ENCODE results near the gene TBC1D5.
"Not testable (repeated sequence)": the region's sequence is repeated elsewhere in the genome, so short reads cannot be mapped to it uniquely, and the experiment has no call there.

TBC1D5 gene

DNA sequence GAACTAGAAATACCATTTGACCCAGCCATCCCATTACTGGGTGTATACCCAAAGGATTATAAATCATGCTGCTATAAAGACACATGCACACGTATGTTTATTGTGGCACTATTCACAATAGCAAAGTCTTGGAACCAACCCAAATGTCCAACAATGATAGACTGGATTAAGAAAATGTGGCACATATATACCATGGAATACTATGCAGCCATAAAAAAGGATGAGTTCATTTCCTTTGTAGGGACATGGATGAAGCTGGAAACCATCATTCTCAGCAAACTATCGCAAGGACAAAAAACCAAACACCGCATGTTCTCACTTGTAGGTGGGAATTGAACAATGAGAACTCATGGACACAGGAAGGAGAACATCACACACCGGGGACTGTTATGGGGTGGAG lies 210.0 kb downstream of the TBC1D5 start:
- not testable (repeated sequence) for DNase-seq

DNA sequence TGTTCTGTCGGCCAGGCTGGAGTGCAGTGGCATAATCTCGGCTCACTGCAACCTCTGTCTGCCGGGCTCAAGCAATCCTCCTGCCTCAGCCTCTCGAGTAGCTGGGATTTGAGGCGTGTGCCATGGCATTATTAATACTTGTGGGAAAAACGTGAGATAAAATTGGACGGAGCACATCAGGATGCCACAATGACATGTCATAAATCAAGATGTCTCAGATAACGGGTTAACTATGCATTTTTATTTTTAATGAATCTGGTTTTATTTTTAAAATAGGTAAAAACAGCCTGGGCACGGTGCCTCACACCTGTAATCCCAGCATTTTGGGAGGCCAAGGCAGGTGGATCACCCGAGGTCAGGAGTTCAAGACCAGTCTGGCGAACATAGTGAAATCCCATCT lies 212.8 kb downstream of the TBC1D5 start:
- no peak for DNase-seq

DNA sequence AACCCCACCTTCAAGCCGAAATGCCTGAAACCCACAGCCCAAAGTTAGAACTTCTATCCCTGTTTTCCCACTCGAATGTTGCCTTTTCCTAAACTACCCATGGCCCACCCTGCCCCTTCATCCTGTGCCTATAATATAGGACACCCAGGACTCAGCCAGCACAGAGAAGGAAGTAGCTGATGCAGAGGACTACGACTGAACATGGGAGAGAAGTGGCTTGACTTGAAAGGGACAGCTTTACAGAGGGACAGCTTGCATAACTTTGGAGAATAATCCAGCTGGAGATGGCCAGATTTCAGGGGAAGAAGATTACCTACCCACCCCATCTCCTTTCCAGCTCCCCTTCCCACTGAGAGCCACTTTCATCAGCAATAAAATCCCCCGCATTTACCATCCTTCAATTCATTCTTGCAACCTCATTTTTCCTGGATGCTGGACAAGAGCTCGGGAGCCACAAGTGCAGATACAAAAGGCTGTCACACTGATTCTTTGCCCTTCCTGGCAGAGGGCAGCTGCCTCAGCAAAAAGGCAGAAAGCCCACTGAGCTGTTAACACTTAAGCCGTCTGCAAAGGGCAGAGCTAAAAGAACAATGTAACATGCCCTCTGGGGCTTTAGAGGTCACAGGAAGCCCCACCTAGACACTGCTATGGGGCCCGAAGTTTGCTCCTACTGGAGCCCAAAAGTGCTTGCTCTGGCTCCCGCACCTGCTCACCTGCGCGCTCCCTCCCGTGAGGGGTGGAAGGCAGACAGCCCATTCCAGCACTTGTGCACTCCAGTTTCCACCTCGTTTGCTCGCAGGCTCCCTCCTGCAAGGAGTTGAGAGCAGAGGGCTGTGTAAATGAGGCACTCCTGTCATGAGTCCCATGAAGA lies 224.0 kb downstream of the TBC1D5 start:
- DNase-seq: no peak

DNA sequence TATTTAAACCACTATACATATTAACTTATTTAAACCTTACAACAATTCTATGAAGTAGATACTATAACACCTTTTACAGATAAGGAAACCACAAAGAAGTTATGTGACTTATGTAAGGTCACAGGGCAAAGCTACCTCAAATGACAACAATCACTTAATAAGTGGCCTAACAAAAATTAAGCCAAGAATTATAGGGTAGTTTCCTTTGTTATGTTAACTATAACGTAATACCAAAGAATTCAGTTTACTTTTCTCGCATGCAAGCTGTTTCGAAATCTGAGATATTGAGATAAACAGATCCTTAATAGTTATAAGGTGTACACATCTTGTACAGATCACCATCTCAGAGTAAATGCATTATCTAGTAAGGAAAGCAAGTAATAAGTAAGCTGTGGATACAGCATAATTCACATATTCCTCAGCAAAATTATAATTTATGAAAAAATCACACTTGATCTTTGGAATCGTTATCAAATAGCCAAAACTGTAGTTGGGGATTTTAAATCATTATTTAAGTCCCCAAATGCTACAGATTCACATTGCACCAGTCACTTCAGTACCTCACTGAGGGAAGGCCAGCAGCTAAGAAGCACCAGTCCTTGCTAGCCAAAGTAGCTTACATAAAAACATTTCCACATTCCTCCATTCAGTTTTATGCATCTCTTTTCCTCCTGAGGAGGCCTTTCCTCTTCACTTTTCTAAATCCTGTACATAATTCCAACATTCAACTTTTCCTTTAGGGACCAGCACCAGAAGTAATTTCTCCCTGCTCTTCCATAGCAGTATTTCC lies 226.8 kb downstream of the TBC1D5 start:
- no peak for DNase-seq

DNA sequence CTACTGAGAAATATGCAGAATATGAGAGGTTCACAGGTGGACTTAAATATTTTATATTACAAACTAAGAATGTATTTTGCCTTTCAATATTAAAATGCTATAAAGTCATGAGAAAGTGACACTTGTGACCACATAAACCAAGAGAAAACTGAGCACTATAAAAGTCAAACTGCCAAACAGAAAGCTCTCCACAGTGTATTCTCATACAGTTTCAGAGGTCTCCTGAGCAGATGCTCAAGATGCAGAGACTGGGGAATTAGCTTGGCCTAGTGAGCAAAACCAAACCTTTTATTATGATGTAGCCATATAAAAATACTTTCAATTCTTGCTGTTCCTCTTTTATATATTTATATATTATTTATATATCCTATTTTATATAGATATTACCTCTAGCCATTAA lies 227.8 kb downstream of the TBC1D5 start:
- no peak for DNase-seq

DNA sequence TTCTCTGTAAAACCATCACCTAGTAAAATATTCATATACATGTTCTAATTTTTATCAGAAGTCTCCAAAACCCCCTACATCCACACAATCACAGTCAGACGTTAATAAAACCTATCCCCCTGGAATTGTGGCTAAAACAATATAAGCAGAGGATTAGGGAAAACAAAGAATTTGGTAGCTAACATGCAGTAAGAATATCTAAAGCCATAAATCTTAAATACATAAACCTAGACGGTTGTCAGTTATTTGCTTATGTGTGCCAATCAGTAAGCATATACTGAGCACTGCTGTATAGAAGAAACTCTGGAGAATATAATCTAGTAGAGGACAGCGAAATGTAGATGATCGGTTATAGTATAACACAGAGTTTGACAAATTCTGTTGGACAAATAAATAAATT lies 232.2 kb downstream of the TBC1D5 start:
- DNase-seq: no peak

DNA sequence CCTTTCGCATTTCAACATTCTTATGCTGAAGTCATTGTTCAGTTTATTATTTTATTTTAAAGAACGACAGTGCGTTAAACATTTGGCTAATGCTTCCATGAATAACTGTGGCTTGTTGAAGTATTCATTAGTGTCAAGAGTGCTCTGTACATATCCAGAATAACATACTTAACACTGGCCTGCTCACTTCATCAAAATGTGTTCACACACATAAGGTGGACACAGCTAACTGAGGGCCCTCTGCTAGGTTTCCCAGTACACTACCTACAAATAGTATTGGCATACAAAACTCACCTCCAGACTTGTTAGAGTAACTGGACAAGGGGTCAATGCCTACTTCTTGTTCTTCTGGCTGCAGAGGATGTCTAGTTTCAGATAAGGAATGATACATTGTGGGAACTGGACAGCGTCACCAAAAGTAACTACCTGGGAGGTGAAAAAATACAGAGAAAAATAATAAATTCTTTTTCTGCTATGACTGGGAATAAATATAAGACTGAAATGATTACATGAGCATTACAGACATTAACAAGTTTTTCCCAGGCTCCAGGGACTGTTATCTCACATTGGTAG lies 234.2 kb downstream of the TBC1D5 start:
- no peak for DNase-seq

DNA sequence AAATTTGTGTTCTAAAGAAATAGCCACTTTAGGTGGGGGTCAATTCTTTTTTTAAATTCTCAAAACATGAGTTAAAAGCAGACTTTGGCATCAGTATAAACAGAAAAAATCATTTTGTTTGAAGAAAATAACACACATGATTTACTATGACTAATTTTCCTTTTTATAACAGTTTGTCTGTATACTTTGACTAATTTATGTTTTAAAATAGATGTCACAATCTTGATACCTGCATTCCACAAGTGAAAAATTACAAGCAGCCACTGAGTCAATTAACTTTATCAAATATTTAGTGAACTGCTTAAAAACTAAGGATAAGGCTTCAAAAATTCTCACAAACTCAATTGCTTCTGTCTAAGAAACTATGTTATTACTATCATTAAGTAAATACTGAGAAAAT lies 235.0 kb downstream of the TBC1D5 start:
- no peak for DNase-seq

DNA sequence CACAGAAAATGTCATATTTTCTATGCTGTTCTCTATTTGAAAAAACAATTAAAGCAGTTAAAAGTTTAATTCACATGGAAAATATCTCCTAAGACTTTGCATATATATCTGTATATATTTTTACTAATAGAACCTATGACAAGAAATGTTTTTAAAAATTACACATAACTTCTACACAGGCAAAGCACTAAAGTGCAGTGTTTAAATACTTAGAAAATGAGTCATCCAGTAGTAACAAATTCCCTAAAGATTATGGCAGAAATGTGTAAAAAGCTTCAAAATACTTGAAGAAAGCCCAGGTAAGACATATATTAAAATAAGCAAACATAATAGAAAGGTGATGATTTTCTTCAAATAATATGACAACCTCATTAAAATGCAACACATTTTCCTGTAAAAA lies 236.6 kb downstream of the TBC1D5 start:
- no peak for DNase-seq

DNA sequence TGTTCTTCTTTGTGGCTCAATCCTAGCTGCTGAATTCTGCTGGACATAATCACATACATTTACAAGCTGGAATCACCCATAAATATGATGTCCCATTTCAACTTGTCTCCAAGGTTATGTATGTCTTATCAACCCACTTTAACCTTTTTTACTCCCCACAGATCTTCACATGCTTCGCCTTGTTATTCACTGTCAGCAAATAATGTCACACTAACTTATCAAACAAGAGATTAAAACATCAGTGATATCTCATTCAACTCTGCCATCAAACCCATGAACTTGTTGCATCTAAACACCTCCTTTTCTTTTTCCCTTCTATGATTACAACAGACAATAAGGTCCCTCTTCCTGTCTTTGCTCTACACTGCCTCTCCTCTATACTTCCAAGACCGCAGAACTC lies 240.7 kb downstream of the TBC1D5 start:
- no peak for DNase-seq

DNA sequence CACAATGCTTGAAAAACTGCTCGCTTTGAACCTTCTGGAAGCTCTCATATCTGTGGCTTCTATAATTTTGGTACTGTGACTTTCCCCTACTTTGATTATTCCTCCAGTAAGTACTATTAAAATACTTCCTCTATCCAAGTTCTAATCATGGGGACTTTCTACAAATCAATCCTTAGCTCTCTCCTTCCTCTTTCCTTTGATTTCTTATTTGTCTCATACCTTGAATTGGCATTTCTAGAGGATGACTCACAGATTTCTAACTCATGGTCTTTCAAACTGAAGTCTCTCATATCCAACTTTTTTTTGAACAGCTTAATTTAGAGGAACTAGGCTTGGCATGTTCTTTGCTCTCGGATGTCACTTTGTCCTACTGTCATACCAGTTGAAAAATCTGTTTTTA lies 241.8 kb downstream of the TBC1D5 start:
- no peak for DNase-seq

DNA sequence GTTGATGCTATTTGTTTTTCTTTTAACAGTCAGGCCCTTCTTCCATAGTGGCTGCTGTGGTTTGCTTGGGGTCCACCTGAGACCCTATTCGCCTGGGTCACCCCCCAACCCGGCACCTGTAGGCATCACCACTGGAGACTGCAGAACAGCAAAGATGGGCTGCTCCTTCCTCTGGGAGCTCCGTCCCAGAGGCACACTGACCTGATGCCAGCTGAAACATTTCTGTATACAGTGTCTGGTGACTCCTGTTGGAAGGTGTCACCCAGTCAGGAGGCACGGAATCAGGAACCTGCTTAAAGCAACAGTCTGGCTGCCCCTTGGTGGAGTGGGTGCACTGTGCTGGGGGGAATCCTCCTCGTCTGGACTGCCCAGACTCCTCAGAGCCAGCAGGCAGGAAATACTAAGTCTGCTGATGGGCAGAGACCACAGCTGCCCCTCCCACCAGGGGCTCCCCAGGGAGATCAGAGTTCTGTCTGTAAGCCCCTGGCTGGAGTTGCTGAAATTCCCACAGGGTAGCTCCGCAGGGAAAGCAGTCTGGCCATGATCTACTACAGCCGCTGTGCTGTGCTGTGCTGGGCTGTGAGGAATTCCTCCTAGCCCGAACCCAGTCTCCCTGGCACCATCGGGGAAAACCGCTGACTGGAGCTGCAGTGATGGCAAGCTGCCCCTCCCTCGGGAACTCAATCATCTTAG lies 248.2 kb downstream of the TBC1D5 start:
- no peak for DNase-seq

DNA sequence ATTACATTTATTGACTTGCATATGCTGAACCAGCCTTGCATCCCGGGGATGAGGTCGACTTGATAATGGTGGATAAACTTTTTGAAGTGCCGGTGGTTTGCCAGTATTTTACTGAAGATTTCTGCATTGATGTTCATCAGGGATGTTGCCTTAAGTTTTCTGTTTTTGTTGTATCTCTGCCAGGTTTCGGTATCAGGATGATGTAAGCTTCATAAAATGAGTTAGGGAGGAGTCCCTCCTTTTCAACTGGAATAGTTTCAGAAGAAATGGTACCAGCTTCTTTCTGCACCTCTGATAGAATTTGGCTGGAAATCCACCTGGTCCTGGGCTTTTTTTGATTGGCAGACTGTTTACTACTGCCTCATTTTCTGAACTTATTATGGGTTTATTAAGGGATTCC lies 250.8 kb downstream of the TBC1D5 start:
- DNase-seq: no peak

DNA sequence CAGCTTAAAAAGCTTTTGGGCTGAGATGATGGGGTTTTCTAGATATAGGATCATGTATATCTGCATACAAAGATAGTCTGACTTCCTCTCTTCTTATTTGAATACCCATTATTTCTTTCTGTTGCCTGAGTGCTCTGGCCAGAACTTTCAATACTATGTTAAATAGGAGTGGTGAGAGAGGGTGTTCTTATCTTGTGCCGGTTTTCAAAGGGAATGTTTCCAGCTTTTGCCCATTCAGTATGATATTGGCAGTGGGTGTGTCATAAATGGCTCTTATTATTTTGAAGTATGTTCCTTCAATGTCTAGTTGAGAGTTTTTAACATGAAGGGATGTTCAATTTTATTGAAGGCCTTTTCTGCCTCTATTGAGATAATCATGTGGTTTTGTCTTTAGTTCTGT lies 251.2 kb downstream of the TBC1D5 start:
- DNase-seq: not testable (repeated sequence)

DNA sequence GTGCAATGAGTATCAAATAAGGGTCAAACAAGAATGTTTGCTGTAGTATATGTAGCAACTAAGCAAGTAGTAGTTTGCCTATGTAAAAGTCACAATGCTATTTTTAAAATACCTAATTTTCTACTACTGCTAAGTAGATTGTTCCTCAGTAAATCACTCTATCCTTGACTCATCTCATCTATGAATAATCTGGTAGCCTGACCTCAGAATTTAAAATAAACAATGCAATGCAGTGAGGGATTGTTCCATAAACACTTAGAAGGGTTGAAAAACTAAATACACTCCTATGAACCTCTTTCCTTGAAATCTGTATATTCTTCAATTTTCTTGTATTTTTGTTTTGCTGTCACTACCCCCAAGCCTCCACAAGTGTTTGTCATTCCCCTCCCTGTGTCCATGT lies 253.3 kb downstream of the TBC1D5 start:
- no peak for DNase-seq

DNA sequence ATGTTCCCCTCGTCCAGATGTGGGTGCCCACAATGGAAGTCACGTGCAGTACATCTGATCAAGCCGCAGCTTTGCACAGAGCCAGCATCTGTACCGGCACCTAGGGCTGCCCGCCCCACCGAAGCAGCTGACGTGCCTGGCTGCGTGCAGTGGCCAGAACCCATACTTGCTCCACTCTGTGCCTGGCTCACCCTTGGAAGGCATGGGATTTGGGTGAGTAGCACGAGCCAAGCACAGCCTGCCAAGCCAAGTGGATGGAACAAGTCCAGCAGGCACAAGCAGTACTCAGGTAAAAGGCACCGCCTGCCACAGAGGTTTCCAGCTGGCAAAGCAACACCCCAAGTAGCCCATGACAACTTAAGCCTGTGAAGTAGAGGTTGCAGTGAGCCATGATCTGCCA lies 261.3 kb downstream of the TBC1D5 start:
- no peak for DNase-seq

DNA sequence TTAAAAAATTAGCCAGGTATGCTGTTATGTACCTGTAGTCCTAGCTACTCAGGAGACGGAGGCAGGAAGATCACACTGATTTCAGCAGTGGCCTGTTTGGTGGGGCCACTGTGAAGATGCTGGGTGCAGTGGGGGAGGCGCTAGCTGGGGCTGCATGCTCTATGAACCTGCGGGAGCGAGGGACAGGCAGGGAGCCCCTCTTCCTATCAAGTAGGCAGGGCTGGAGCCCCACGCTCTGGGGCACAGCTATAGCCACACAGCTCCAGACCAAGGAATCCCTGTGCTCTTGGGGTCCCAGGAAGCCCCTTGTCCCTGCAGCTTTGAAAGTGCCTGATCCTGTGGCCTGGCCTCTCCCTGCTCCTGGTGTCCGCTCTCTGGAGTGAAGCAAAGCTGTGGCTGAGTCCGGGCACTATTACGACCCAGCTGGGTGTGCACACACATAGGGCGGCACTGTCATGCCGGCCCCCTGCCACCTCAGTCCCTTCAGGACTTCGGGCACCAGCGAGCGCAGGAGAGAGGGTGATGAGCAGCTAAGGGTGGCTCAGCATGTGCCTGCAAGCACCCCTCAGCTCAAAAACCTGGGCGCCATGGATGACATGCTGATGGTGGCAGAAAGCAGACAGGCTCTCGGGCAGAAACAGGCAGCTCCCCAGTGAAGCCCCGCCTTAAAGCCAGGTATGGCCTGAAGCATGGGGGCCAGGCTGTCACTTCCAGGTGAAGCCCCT lies 262.6 kb downstream of the TBC1D5 start:
- no peak for DNase-seq

DNA sequence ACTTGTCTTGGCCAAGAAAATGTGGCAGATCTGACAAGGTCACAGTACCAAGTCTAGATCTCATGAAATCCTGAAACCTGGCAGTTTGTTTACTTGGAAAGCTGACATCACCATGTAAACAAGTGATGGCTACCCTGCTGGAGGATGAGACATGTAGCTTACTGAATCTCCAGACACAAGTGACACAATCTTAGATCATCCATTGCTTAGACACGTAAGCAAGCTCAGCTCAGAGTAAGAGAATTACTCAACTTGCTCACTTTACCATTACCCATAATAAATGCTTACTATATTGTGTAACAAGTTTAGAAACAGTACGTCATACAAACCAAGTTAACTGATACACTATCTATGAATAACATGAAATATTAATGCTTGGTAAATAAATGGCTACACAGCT lies 263.8 kb downstream of the TBC1D5 start:
- DNase-seq: no peak

DNA sequence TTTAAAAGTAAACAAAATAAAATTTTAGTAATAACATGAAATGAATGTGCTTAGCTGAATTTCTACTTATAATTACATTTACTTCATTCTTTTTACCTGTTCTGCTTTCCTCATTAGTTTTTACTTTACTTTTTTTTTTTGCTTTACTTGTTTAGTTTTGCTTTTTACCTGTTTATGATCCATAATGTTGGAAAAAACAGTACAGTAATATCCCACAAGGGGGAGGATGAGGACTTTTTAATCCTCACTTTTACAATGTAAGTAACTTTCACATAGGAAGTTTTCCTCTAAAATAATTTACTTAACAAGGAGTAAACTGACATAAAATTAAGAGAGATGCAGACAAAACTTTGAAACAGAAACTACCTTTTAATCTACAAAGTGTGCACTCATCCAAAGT lies 268.7 kb downstream of the TBC1D5 start:
- peak; percentile 2 for DNase-seq

DNA sequence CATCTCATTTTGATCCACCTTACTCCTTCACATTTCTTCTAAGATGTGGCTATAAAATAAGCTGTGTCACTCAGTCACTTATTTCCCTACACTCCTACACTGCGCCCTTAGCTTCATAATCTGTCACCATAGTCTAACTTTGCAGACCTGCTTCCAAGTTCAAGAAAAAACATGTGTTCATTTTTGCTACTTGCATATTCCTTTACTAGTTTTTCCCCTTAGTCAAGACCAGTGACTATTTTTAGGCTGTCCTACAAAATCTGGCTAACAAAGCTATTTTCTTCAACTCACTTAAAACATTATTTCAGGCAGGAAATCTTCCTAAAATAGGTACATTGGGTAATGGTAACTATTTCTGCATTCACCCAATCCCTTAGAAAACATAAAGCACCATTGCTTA lies 272.5 kb downstream of the TBC1D5 start:
- no peak for DNase-seq

DNA sequence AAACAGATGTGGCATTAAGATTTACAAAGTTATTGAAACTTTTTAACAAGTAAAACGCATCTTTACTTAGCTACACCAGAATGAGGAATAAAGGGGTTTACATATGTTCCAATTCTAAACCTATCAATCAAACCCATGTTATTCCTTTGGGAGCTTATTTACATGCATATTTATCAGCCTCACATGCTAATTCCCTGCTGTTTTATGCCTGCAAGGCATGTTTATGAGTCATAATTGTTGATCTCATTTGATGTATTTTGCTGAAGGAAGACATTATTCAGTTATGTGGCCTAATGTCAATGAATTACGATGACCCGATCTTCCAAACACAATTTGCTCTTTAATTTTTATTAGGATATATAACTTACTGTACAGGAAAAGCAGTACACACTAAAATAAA lies 272.9 kb downstream of the TBC1D5 start:
- DNase-seq: no peak

DNA sequence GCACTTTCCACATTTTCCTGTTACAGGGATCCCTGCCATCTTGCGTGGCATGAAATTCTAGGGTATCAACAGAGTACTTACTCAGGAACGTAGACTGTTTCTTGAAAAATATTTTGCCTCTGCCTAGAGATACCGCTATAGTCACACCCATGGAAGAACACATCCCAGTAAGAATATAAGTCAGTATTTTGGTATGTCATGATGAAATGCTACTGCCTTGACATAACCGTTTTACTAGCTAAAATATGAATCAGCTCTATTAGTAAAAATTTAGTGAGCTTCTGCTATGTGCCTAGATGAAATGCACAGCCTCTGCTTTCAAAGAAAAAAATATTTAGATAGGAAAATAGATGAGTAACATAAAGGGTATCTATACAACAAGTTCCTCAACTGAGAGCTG lies 276.4 kb downstream of the TBC1D5 start:
- no peak for DNase-seq
